Smooth muscle cell (in vitro differentiated cells): Measurements from ENCODE around the gene NTN1. TPM values are rescaled to one million over a fixed set of nuclear protein-coding genes. Genes with fewer than 3 reads are reported as not detected.

Experiments
- DNase-seq: peaks from one replicate; lab custom pipeline; 2025; ENCODE audit not compliant: unreplicated experiment; lab: John Stamatoyannopoulos, UW
- H2AFZ ChIP-seq: fragments of 200-600 bp; sonication (generic); 2 replicates; pipeline ENCODE4 v1.6.0; 2016; ENCODE audit warnings: antibody characterized with exemption, low read depth, mild to moderate bottlenecking
- H3F3A ChIP-seq: fragments of 200-600 bp; sonication (generic); 2 replicates; pipeline ENCODE4 v1.6.0; 2017; ENCODE audit warnings: antibody characterized with exemption, low read depth
- H3K27ac ChIP-seq: fragments of 200-600 bp; sonication (generic); 2 replicates; pipeline ENCODE4 v1.5.1; 2016; ENCODE audit warnings: low read depth, mild to moderate bottlenecking
- H3K27me3 ChIP-seq: fragments of 200-600 bp; sonication (generic); 2 replicates; pipeline ENCODE4 v1.6.1; 2016; ENCODE audit warnings: low read depth, mild to moderate bottlenecking
- H3K36me3 ChIP-seq: fragments of 200-600 bp; sonication (generic); 2 replicates; pipeline ENCODE4 v1.5.1; 2016; ENCODE audit warnings: low read depth
- H3K4me1 ChIP-seq: fragments of 200-600 bp; sonication (generic); 2 replicates; pipeline ENCODE4 v1.5.1; 2016; ENCODE audit warnings: low read depth
- H3K4me2 ChIP-seq: fragments of 200-600 bp; sonication (generic); 2 replicates; pipeline ENCODE4 v1.6.0; 2016; ENCODE audit warnings: mild to moderate bottlenecking
- H3K4me3 ChIP-seq: fragments of 200-600 bp; sonication (generic); 2 replicates; pipeline ENCODE4 v1.5.1; 2016; ENCODE audit warnings: mild to moderate bottlenecking
- H3K79me2 ChIP-seq: fragments of 200-600 bp; sonication (generic); 2 replicates; pipeline ENCODE4 v1.6.0; 2016; ENCODE audit warnings: low read depth, mild to moderate bottlenecking
- H3K9ac ChIP-seq: fragments of 200-600 bp; sonication (generic); 2 replicates; pipeline ENCODE4 v1.6.0; 2016; ENCODE audit warnings: low read depth
- H3K9me3 ChIP-seq: fragments of 200-600 bp; sonication (generic); replicated peaks from 2 replicates; pipeline ENCODE4 v1.5.1; 2016; ENCODE audit warnings: low read depth
- H4K20me1 ChIP-seq: fragments of 200-600 bp; sonication (generic); 2 replicates; pipeline ENCODE4 v1.6.0; 2016; ENCODE audit warnings: low read depth
- CTCF ChIP-seq: fragments of 200-600 bp; sonication (generic); IDR thresholded peaks from 2 replicates; pipeline ENCODE4 v1.5.1; 2017; ENCODE audit warnings: borderline replicate concordance, mild to moderate bottlenecking, antibody characterized with exemption; ENCODE audit not compliant: insufficient read depth, poor library complexity, severe bottlenecking
- WGBS: methylation state at CpG from one replicate; pipeline ENCODE4 v1.1.7; 2016; ENCODE audit warnings: low lambda C conversion rate; 5-methylcytosine and 5-hydroxymethylcytosine counted together
- polyA plus RNA-seq: library from polyadenylated mRNA; unstranded; fragments of >200 nt; fragmentation: Nextera tagmentation; extraction: Ambion mirVana; gene quantifications from 2 replicates; pipeline ENCODE4 v1.2.1, GENCODE V29; 2016
- total RNA-seq: library from RNA; depleted of rRNA; stranded (reverse); fragments of >200 nt; gene quantifications from 2 replicates; pipeline ENCODE4 v1.2.3, GENCODE V29; 2014

NTN1 gene
- total and polyA plus RNA-seq, 2 experiments from 2014 or later, result 0.07 to 0.72 TPM

- no peak overlapping the region for H2AFZ ChIP-seq
- TF ChIP-seq CTCF, result no peak
Observed at GRCh38 chr17:9199571-9200551, 178.6 kb downstream of the NTN1 start.

GRCh38 chr17:9200699-9201359, 179.5 kb downstream of the NTN1 start:
- WGBS, result 93% methylated on average over 5 of the region's 5 CpGs
- H2AFZ ChIP-seq, result no peak overlapping the region
- DNase-seq, result no peak
- no peaks in the 10 kb centered on the region for H4K20me1 ChIP-seq
- H3F3A ChIP-seq, result no peaks in the 10 kb centered on the region
- peaks cover 15% of the 10 kb centered on the region for H3K4me1 ChIP-seq
- no peak overlapping the region for H3K4me3 ChIP-seq
- peaks cover 13% of the 10 kb centered on the region for H3K27me3 ChIP-seq
- H3K9me3 ChIP-seq, result no peaks in the 10 kb centered on the region
- H3K9ac ChIP-seq, result no peak overlapping the region
- H3K79me2 ChIP-seq, result no peaks in the 10 kb centered on the region
- no peaks in the 10 kb centered on the region for H3K36me3 ChIP-seq
- H3K4me2 ChIP-seq, result no peak overlapping the region
- no peak for TF ChIP-seq CTCF
- H3K27ac ChIP-seq, result no peak overlapping the region

More at GRCh38 chr17:9199571-9200551, 178.6 kb downstream of the NTN1 start:
- no peak overlapping the region for H3K4me3 ChIP-seq
- H3K4me1 ChIP-seq, result peaks cover 25% of the 10 kb centered on the region
- H4K20me1 ChIP-seq, result no peaks in the 10 kb centered on the region
- H3K27me3 ChIP-seq, result peaks cover 11% of the 10 kb centered on the region
- no peak overlapping the region for H3K9ac ChIP-seq
- no peak overlapping the region for H3K27ac ChIP-seq
- no peak overlapping the region for H3K4me2 ChIP-seq
- H3F3A ChIP-seq, result no peaks in the 10 kb centered on the region
- WGBS, result 90% methylated on average over 16 of the region's 16 CpGs
- no peaks in the 10 kb centered on the region for H3K36me3 ChIP-seq
- no peaks in the 10 kb centered on the region for H3K9me3 ChIP-seq
- no peaks in the 10 kb centered on the region for H3K79me2 ChIP-seq
- DNase-seq, result no peak

GRCh38 chr17:9202532-9202931, 181.2 kb downstream of the NTN1 start:
- H3K27me3 ChIP-seq, result peaks cover 22% of the 10 kb centered on the region
- no peak overlapping the region for H2AFZ ChIP-seq
- TF ChIP-seq CTCF, result no peak
- peaks cover 10% of the 10 kb centered on the region for H3K4me1 ChIP-seq
- H3K36me3 ChIP-seq, result no peaks in the 10 kb centered on the region
- H3K79me2 ChIP-seq, result no peaks in the 10 kb centered on the region
- H3K4me2 ChIP-seq, result no peak overlapping the region
- no peak for DNase-seq
- no peak overlapping the region for H3K27ac ChIP-seq
- H3F3A ChIP-seq, result no peaks in the 10 kb centered on the region
- no peaks in the 10 kb centered on the region for H4K20me1 ChIP-seq
- H3K9ac ChIP-seq, result no peak overlapping the region
- no peaks in the 10 kb centered on the region for H3K9me3 ChIP-seq
- H3K4me3 ChIP-seq, result no peak overlapping the region
- WGBS, result 94% methylated on average over 5 of the region's 5 CpGs
